Measurements from ENCODE around the gene DLD.
"Not testable (repeated sequence)": the region's sequence is repeated elsewhere in the genome, so short reads cannot be mapped to it uniquely, and the experiment has no call there.

Gene DLD, protein sequence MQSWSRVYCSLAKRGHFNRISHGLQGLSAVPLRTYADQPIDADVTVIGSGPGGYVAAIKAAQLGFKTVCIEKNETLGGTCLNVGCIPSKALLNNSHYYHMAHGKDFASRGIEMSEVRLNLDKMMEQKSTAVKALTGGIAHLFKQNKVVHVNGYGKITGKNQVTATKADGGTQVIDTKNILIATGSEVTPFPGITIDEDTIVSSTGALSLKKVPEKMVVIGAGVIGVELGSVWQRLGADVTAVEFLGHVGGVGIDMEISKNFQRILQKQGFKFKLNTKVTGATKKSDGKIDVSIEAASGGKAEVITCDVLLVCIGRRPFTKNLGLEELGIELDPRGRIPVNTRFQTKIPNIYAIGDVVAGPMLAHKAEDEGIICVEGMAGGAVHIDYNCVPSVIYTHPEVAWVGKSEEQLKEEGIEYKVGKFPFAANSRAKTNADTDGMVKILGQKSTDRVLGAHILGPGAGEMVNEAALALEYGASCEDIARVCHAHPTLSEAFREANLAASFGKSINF

GRCh38 chr7:107890962-107891635 is at the start of gene DLD:
Gene DLD (plus strand): TSS chr7:107891183. CDS start chr7:107891251, 68 bp downstream.
- CTCF ChIA-PET, result interaction anchor here (1.0 kb wide), 1 partner anchor 16 kb away, joined by 3 read pairs; no protein-coding TSS in a partner anchor
- peak within 1 kb of the TSS; percentile 82 for H3K27ac ChIP-seq
- TF ChIP-seq, protein P1, sequence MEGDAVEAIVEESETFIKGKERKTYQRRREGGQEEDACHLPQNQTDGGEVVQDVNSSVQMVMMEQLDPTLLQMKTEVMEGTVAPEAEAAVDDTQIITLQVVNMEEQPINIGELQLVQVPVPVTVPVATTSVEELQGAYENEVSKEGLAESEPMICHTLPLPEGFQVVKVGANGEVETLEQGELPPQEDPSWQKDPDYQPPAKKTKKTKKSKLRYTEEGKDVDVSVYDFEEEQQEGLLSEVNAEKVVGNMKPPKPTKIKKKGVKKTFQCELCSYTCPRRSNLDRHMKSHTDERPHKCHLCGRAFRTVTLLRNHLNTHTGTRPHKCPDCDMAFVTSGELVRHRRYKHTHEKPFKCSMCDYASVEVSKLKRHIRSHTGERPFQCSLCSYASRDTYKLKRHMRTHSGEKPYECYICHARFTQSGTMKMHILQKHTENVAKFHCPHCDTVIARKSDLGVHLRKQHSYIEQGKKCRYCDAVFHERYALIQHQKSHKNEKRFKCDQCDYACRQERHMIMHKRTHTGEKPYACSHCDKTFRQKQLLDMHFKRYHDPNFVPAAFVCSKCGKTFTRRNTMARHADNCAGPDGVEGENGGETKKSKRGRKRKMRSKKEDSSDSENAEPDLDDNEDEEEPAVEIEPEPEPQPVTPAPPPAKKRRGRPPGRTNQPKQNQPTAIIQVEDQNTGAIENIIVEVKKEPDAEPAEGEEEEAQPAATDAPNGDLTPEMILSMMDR (conservative IDR thresholded peaks at IDR 0.05; ENCODE audit: low read depth), result no peak
- POLR2A ChIA-PET (ENCODE audit: low non-redundant PET), result no interaction called here
- peak; percentile 94 for DNase-seq (ENCODE audit: low spot score)

DNA sequence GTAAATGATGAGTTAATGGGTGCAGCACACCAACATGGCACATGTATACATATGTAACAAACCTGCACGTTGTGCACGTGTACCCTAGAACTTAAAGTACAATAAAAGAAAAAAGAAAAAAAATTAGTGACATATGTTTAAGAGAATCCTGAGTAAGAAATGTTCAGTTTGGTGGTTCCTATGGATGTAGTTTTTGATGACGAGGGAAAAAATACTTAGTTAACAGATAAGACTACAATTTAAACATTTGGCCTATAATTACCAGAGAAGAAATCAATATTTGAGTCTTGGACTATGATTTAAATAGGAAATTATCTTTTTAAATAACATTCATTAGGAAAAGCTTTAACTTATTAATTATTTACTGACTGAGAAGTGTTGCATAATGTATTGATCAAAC is 48.8 kb upstream of the DLD start:
- POLR2A ChIA-PET (ENCODE audit: low non-redundant PET), result no interaction called here
- CTCF ChIA-PET, result no interaction called here
- no peak overlapping the region for H3K27ac ChIP-seq
- no peak for DNase-seq (ENCODE audit: low spot score)
- TF ChIP-seq, protein P1 (conservative IDR thresholded peaks at IDR 0.05; ENCODE audit: low read depth), result no peak

DNA sequence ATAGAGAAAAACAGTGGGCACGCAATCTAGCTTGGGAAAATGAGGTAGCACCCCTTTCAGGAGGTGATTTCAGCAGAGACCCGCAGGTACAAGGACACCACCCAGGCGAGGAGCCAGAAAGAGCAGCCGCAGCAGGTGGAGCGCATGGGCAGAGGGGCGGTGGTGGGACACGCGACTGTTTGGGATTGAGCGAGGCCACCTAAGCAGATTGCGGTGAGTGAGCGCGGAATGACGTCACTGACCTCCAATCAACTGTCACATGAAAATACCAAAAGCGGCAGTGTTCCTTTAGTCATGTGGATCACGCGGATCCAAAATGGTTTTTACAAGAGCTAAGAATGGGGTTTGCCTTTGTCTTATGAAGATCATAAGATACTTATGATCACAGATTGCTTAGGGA is 47.8 kb upstream of the DLD start:
- no peak overlapping the region for H3K27ac ChIP-seq
- ChIA-PET POLR2A (ENCODE audit: low non-redundant PET) (no interaction called here), CTCF (no interaction called here)
- DNase-seq (ENCODE audit: low spot score), result no peak
- TF ChIP-seq, protein P1 (conservative IDR thresholded peaks at IDR 0.05; ENCODE audit: low read depth), result no peak

- POLR2A ChIA-PET (ENCODE audit: low non-redundant PET), result no interaction called here
- no peak overlapping the region for H3K27ac ChIP-seq
- TF ChIP-seq, protein P1 (conservative IDR thresholded peaks at IDR 0.05; ENCODE audit: low read depth), result no peak
- DNase-seq (ENCODE audit: low spot score), result no peak
- CTCF ChIA-PET, result interaction anchor here (1.0 kb wide), 1 partner anchor 15 kb away, joined by 3 read pairs; no protein-coding TSS in a partner anchor
Observed at GRCh38 chr7:107846324-107846723, 44.7 kb upstream of the DLD start.

DNA sequence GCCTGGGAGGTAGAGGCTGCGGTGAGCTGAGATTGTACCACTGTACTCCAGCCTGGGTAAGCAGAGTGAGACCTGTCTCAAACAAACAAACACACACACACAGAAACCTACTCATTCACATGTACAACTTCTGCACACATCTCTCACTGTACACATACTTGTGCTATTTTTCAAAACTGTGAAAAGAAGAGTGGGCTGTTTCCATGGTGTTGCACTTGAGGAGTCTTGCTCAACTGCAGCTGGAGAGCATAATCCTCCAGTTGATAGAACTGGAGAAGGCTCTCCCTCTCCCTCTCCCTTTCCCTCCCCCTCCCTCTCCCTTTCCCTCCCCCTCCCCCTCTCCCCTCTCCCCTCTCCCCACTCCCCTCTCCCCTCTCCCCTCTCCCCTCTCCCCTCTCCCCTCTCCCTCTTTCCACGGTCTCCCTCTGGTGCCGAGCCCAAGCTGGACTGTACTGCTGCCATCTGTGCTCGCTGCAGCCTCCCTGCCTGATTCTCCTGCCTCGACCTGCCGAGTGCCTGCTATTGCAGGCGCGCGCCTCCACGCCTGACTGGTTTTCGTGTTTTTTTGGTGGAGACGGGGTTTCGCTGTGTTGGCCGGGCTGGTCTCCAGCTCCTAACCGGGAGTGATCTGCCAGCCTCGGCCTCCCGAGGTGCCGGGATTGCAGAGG is 43.7 kb upstream of the DLD start:
- CTCF ChIA-PET, result no interaction called here
- TF ChIP-seq, protein P1 (conservative IDR thresholded peaks at IDR 0.05; ENCODE audit: low read depth), result no peak
- H3K27ac ChIP-seq, result no peak overlapping the region
- POLR2A ChIA-PET (ENCODE audit: low non-redundant PET), result no interaction called here
- no peak for DNase-seq (ENCODE audit: low spot score)

DNA sequence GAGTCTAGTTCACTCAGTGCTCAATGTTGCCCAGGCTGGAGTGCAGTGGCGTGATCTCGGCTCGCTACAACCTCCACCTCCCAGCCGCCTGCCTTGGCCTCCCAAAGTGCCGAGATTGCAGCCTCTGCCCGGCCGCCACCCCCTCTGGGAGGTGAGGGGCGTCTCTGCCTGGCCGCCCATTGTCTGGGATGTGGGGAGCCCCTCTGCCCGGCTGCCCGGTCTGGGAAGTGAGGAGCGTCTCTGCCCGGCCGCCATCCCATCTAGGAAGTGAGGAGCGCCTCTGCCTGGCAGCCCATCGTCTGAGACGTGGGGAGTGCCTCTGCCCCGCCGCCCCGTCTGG is 43.2 kb upstream of the DLD start:
- POLR2A ChIA-PET (ENCODE audit: low non-redundant PET); CTCF ChIA-PET: not testable (repeated sequence)

DNA sequence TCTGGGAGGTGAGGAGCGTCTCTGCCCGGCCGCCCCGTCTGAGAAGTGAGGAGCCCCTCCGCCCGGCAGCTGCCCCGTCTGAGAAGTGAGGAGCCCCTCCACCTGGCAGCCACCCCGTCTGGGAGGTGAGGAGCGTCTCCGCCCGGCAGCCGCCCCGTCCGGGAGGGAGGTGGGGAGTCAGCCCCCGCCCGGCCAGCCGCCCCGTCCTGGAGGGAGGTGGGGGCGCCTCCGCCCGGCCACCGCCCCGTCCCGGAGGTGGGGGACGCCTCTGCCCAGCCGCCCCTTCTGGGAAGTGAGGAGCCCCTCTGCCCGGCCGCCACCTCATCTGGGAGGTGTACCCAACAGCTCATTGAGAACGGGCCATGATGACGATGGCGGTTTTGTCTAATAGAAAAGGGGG is 42.8 kb upstream of the DLD start:
- CTCF ChIA-PET; DNase-seq (ENCODE audit: low spot score); H3K27ac ChIP-seq; POLR2A ChIA-PET (ENCODE audit: low non-redundant PET): not testable (repeated sequence)

More for the DNA sequence above, 43.2 kb upstream of the DLD start:
- DNase-seq (ENCODE audit: low spot score); H3K27ac ChIP-seq: not testable (repeated sequence)
